ENCODE results near the gene SLC2A10.

Gene SLC2A10

DNA sequence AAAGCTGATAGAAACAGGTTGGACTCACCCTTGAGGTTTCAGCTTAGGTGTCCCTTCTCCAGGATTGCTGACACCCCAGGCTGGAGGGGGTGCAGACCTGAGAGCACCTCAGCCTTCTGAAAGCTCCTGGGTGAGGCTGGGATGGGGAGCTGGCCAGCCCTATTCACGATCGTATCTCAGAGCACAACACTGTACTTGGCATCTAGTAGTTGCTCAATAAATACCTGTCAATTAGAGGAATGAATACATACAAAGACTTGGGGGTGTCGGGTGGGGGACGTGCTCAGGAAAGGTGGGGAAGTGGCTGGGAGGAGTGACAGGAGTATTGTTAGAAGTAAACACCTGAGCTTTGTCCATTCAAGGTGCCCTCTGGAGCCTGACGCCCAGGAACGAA is 61.7 kb downstream of the SLC2A10 start:
- DNase-seq = no peak

DNA sequence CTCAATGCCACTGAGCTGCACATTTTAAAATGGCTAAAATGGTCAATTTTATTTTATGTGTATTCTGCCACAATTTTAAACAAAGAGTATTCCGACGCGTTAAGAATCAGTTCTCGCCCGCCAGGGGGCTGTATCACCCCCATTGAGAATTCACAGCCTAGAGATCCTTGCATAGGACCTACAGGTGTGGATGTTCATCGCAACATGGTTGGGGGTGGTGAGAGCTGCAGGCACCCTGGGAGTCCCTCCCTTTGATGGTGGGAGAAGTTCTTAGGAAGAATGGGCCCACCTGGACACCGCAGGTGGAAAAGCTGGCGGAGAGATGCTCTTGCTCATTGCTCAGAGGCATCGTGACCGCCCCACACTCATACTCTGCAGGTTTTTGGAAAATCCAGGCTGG is 63.5 kb downstream of the SLC2A10 start:
- no peak for DNase-seq

DNA sequence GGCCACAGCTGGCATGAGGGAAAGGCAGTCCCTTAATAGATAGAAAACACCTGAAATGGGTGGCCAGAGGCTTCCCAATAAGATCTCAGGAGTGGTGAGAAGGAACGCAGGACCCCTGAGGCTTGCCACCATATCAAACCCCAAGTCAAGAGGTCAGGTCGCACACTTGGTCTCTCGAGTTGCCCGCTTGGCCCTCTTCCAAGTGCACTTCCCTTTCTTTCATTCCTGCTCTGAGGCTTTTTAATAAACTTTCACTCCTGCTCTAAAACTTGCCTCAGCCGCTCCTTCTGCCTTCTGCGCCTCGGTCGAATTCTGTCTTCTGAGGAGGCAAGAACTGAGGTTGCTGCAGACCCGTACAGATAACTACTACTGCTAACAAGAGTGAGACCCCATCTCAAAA is 64.2 kb downstream of the SLC2A10 start:
- no peak for DNase-seq

DNA sequence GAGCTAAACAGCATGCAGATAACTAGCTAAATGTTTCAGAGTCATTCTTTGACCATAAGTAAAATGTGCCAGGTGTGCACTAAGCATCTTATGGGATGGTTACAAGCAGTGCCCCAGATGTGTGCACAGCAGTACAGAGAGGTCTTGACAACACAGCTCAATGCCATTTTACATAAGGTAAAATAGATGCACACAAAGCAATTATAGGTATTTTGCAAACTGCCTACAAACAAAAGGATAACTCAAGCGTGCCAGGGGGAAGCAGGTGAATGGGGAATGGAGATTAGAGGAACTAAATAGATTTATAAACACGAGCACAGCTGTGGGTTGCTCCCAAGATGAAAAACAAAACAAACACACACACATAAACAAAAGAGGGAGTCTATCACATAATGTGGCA is 64.8 kb downstream of the SLC2A10 start:
- DNase-seq = no peak

DNA sequence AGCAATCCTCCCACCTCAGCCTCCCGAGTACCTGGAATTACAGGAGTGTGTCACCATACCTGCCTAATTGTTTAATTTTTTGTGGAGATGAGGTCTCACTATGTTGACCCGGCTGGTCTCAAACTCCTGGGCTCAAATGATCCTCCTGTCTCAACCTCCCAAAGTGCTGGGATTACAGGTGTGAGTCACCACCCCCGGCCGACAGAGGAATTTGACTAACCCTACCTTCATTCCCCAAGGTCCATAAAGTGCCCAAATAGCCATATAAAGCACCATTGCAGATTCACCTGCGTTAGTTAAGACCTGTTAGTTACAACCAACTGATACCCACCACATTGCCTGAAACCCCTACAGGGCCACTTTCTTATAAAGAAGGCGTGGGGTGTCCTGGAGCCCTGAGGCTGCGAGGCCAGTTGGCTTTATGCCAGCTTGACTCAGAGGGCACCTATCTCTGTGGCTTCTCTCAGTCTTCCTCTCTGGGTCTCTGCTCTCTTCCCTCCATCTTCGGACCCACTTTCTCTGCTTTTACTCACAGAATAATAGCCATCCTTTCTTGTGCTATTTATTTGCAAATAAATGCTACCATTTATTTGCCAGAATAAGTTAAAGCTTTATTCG is 65.6 kb downstream of the SLC2A10 start:
- DNase-seq = no peak

DNA sequence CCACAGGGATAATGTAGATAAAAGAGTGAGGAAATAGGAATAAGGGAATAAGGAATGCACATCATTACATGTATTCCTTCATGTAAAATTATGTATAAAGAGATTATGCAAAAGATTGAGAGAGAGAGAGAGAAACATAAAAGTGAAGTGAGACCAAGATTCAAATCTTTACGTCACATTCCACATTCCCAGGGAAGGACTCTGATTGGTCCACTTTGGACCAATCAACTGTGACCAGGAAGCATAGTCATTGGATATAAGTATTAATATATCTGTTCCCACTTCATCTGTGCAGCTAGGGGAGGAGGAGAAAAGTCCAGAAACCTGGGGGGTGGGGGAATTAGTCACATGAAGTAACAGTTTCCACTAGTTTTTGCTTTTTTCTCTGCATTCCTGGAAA is 66.4 kb downstream of the SLC2A10 start:
- DNase-seq = no peak

DNA sequence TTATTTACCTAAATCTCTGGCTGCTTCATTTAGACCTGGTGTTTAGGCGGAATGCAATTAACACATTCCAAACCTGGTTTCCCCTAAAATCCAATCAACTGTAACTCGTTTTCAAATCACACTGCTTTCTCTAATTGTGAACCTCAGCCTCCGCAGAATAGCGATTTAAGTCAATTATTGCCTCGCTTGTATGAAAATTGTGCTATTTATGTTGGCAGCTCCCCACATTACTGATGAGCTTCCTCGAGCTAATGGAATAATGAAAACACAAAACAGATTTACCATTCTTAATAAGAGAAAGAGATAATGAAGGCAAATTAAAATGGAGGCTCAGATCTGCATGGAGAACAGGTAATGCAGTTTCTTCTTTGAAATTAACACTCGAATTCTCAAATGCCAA is 67.9 kb downstream of the SLC2A10 start:
- DNase-seq = no peak

DNA sequence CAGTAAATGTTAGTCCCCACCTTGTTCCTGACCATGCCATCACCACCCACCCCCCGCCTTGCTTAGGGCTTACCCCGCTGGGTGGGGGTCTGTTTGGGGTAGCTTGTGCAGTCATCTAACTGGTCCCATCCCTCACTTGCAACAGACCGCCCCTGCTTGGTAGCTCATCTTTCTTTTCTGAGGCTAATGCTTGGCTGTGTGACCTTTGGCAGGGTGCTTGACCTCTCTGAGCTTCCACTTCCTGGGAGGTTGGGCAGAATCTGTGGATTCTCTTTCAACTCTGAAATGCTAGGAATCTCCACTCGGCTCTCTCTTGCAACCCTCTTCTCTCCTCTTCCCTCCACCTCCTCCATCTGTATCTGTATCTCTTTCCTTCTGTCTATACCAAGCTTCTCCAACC is 70.4 kb downstream of the SLC2A10 start:
- no peak for DNase-seq

DNA sequence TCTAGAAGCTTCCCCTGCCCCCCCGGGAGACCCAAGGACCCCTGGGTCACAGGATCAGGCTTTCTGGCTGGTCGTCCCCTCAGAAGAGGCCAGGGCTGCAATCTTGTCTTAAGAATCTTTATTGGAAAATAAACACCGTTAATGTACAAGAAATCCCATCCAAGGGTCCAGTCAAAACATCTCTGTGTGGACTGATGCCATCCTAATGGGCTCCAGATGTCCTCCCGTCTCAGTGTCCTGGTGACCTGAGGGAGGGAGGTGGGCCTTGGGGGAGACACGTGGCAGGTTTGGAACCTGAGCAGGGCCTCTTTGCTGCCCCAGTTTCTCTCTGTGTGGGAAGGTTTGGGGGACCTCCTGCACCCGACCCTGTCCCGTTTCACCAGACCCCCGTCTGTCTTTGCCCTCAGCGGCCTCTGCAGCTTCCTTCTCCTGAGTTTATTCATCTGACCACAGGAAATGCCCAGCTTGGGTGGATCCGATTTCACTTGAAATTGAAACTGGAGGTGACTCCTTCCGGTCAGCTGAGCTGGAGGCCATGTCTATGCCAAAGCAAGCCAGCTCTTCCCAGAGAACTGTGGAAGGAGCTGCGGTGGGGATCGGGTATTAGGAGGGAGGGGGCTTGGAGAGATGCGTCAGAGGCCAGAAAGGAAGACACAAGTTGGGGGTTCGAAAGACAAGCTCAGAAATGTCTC is 75.1 kb downstream of the SLC2A10 start:
- peak; percentile 37 for DNase-seq
